NCI-H146 treated with DMSO at 0.1 percent for 48 hours (cell line): ENCODE measurements around the gene OXSR1.
"Not testable (repeated sequence)": the region's sequence is repeated elsewhere in the genome, so short reads cannot be mapped to it uniquely, and the experiment has no call there.

ENCODE experiments used
- DNase-seq: peaks from one replicate; lab custom pipeline; 2025; ENCODE audit not compliant: unreplicated experiment; lab: John Stamatoyannopoulos, UW

OXSR1 gene

DNA sequence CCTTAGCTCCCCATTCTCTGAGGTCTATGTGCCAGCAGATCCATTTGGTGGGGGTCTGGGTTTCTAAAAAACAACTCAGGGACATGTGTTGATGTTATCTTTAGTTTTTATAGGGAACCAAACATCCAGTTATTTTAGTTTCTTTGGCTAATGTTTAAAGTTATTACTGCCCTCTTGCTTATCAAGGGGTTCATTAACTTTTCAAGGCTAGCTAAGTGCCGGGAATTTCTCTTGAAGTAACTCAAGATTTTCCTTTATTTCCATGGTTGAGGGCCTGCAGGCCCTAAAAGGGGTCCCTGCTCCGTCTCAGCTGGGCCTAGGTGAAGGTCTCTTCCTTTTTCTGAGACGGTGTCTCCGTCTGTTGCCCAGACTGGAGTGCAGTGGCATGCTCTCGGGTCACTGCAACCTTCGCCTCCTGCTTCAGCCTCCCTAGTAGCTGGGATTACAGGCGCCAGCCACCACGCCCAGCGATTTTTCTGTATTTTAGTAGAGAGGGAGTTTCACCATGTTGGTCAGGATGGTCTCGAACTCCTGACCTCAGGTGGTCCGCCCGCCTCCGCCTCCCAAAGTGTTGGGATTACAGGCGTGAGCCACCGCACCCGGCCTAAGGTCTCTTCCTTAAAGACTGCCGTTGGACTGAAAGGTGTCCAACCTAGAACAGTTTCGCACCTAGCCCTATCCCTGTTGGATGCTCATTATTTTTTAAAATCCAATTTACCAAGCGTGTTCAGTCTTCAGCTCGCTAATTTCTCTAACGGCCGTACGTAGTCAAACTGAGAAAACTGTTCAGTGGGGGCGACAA is 1.3 kb upstream of the OXSR1 start:
- DNase-seq = no peak

DNA sequence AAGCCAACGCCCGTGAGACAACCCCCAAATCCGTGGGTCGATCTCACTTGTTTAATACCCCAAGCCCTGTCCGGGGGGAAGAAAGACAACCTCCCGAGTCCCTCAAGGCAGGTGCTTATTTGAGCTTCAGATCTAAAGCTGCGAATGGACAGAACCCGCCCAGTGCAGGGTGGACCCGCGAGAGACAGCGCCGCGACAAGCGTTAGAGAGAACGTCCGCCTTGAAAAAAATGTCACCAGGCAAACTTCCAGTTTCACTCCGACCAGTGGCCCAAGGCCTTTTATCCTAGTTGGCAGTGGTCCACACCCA is 740 bp upstream of the OXSR1 start:
- DNase-seq = no peak

DNA sequence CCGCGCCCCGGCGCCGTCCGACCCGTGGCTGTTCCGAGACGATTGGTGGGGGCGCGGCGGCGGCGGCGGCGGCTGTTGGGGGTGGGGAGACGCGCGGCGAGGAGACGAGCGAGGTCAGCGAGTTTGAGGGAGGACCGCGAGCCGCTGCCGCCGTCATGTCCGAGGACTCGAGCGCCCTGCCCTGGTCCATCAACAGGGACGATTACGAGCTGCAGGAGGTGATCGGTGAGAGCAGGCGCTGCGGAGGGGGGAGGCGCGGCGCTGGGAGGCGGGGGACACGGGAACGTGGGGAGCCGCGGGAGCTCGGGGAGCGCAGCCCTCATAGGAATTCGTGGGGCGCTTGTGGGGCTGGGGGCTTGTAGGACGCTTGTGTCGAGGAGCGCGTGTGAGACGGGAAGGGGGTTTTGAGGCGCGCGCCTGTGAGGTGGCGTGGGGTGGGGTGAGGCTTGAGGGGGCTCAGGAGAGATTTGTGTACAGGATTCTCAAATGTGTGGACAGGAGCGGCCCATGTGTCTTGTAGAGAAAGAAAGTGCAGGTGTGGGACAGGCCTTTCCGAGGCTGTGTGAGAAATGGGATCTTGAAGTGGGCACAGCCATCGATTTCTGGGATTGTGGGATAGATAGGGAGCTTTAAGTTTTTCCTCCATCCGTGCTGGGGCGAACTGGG is 518 bp downstream of the OXSR1 start:
- peak; percentile 38 for DNase-seq

DNA sequence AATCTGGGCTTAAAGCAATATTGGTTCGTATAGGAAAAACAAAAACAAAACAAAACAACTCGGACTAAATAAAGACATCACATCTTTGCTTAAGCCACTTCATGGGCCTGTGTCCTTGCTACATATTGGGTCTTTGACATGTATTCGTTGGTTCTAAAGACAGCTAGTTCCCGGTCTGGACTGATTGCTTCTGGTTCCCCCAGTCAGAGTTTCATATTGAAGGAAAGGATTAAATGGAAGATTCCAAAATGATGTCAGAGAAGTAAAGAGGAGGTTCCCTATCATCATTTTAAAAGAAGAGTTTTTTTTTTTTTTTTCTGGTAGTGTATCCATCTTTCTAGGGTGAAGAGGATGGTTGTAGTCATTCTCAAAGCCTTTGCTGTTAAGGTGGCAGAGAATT is 2.3 kb downstream of the OXSR1 start:
- DNase-seq = no peak

DNA sequence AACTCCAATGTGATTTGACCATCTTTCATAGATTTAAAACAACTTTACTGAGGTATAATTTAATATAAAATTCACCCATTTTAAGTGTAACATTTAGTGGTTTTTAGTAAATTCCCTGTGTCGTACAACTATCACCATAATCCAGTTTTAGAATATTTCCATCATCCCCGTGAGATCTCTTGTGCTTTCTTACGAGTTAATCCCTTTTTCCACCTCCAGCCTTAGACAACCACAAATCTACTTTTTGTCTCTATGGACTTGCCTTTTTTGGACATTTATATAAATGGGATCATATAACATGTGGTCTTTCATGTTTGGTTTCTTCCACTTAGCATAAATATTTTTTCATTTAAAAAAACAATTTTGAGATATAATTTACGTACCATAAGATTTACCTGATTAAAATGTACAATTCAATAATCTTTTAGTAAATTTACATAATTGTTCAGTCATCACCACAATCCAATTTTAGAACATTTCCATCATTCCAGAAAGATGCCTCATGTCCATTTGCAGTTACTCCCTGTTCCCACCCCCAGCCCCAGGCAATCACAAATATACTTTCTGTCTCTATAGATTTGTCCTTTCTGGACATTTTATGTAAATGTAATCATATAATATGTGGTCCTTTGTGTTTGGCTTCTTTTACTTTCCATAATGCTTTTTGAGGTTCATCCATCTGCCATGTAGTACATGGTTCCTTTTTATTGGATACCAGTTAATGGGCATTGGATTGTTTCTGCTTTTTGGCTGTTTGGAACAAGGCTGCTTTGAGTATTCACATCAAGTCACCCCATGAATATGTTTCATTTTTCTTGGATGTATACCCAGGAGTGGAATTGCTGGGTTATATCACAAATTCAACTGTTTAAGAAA is 3.1 kb downstream of the OXSR1 start:
- no peak for DNase-seq

DNA sequence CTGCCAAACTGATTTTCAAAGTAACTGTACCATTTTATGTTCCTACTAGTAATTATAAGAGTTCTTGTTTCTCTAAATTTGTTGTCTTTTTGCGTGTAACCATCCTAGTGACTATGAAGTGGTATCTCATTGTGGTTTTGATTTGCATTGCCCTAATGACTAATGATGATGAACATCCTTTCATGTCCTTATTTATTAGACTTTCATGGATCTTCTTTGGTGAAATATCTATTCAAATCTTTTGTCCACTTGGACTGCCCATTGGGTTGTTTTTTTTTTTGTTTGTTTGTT is 3.6 kb downstream of the OXSR1 start:
- DNase-seq = no peak

DNA sequence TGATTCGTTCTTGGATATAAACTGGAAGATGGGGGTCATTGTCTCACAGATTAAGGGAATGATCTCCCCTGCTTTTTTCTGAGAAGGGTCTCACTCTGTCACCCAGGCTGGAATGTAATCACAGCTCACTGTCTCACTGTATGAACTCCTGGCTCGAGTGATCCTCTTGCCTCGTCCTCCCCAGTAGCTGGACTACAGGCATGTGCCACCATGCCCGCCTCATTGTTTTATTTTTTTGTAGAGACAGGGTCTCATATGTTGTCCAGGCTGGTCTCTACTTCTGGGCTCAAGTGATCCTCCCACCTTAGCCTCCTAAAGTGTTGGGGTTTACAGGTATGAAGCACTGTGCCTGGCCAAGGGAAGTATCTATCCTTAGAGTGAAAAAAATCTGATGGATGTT is 5.4 kb downstream of the OXSR1 start:
- no peak for DNase-seq

DNA sequence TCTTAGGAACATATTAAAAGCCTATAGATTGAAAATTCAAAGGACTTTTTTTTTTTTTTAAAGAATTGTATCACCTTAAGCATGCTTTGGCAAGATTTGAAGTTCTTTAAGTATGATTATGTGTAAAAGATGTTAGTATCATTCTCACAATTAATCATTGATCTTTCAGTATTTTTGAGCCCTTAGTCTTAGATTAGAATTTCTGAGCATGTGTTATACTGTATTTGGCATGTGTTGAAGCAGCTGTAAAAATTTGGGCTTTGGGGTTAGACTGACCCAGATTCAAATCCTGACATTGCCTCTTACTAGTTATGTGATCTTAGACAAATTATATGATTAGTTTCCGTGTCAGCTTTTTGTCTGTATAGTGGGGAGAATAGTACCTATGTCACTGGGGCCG is 6.3 kb downstream of the OXSR1 start:
- DNase-seq = no peak

DNA sequence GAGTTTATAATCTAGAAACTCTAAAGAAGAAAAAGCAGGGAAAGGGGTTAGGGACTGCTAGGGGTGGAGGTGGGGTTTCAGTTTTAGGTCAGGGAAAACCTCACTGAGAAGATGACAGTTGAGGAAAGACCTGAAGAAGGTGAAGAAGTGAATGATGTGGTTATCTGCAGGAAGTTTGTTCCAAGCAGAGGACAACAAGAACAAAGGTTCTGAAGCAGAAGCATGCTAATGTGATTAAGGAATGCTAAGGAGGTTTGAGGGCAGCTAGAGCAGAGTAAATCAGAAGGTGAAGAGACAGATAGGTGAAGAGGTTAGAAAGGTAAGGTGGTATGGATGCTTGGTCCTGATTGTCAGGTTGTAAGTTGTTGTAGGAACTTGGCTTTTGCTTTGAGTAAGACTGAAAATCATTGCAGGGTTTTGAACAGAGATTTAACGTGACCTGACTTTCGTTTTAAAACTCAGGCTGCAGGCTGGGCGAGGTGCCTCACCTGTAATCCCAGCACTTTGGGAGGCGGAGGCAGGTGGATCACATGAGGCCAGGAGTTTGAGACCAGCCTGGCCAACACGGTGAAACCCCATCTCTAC is 8.6 kb downstream of the OXSR1 start:
- no peak for DNase-seq

DNA sequence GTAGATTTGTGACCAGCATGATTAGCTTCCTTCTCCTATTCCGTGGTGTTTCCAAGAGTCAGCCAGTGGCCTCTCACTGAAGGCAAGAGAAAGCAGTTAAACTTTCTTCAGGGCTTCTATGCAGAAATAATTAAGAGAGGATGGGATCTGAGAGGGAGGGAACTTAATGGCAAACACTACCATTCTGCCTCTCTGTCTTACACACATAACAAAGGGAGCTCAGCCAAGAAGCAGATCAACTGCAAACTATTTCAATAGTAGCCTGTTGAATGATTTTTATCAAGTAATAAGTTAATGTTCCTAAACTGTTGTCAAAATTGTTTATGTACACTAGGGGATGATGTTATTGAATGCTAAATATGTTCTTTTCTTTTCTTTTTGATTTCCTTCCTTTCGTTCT is 11.8 kb downstream of the OXSR1 start:
- no peak for DNase-seq

DNA sequence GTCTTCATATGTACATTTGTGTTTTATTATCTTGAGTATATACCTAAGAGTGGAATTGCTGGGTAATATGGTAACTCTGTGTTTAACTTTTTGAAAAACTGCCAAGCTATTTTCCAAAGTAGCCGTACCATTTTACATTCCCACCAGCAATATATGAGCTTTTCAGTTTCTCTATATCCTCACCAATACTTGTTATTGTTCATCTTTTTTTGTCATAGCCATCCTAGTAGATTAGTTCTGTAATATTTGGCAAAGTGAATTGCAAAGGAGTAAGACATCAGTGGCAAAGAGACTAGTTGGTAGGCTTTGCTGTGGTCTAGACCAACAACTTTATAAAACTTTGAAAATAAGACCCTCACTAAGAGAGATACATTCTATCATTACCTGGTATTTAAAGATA is 21.4 kb downstream of the OXSR1 start:
- no peak for DNase-seq

DNA sequence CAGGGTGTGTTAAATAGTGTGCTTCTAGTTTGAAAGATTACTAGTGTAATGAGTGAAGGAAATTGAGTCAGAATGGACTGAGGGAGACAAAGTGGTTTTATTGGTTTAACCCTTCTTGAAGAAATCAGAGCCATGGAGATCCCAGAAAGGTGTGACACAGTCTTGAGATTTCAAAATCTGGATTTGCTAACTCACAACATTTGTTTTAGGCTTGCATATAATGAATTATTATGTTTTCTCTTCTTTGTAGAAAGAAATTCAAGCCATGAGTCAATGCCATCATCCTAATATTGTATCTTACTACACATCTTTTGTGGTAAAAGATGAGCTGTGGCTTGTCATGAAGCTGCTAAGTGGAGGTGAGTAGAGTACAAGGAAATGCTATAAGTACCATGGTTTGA is 25.1 kb downstream of the OXSR1 start:
- no peak for DNase-seq

DNA sequence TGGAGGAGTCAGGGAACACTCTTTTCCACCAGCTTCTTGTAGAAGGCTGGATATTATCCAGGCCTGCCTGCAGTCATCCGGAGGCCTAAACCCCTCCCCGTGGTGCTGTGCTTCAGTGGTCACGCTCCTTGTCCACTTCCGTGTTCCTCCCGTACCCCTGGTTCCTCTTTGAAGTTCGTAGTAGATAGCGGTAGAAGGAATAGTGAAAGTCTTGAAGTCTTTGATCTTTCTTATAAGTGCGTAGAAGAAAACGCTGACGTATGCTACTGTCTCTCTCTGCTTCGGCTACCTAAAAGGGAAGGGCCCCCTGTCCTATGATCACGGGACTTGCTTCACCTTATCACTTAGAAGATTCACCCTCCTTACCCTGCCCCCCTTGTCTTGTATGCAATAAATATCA is 37.6 kb downstream of the OXSR1 start:
- not testable (repeated sequence) for DNase-seq

DNA sequence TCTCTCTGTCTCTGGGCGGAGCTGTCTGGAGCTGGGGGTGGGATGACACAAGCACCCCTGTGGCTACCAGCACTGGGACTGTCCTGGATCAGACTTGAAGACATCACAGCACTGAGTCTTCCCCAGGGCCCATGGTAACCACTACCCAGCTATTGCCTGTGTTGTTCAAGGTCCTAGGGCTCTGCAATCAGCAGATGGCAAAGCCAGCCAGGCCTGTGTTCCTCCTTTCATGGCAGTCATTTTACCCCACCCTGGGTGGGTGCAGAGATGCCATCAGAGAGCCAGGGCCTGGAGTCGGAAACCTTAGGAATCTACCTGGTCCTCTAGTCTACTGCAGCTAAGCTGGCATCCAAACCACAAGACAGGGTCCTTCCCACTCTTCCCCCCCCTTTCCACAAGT is 38.4 kb downstream of the OXSR1 start:
- no peak for DNase-seq

DNA sequence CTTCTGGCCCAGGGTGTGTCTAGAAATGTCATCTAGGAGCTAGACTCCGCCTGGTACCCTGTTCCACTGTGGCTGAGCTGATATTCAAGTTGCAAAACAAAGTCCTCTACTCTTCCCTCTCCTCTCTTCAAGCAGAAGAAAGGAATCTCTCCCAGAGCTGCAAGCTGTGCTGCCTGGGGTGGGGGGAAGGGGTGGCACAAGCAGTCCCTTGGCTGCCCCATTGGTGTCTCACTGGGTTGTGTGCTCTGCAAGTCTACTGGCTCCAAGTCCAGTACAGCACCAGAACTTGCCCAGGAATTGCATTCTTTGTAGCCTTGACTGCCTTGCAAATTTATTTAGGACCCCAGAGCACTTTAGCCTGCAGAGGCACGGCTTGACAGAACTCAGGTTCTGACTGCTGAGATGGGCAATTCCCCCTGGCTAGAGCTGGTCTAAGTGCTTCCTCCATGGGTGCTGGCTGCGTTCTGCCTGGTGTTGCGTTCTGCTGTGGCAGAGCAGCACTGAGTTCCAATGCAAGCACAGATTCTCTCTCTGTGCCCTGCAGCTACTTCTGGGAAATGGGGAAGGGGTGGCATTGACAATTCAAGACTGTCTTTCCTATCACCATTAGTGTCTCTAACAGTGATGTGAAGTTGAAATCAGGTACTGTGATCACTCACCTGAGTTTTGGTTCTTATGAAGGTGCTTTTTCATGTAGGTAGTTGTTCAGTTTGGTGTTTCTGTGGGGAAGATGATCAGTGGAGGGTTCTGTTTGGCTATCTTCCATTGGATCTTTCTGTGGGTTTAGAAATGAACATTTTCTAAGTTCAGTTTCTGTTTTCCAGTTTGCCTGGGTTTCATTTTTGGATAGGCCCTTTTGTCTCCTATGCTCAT is 39.5 kb downstream of the OXSR1 start:
- DNase-seq = no peak

DNA sequence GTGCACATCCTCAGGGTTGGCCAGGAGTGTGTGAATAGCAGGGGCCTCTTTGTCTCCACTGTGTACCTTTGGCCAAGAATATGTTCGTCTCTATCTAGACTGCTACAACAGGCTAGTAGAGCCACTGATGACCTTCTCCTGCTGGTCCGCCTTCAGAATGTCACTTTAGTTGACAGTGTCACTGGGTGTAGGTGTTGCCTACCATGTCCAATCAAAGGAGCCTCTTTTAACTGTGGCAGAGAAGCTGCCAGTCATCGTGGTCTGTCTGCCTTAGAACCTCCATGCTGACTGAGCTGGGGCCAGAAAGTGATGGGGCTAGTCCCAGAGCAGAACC is 40.1 kb downstream of the OXSR1 start:
- no peak for DNase-seq

DNA sequence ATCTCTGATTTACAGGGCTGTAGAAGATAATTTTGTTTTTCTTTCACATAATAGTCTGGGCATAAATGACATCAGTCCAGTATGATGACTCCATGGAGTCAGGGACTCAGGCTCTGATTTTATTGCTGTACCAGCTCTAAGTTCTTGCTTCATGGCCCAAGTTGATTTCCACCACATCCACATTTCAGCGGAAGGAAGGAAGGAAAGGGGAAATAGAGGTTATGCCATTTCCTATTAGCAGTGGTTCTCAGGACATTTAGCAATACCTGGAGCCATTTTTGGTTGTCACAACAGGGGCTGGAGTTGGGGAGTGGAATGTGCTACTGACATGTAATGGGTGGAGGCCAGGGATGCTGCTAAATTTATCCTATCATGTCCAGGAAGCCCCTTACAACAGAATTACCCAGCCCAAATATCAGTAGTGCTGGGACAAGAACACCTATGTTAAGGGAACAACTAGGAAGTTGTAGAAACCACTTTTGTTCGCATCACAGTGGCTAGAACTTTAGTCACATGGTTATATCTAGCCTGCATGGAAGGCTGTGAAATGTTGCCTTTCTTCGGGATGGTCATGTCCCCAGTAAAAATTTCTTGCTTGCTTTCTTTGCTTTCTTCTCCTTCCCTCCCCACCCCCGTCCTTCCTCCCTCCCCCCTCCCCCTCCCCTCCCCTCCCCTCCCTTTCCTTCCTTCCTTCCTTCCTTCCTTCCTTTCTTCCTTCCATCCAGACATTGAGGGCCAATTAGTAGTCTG is 42.1 kb downstream of the OXSR1 start:
- no peak for DNase-seq

DNA sequence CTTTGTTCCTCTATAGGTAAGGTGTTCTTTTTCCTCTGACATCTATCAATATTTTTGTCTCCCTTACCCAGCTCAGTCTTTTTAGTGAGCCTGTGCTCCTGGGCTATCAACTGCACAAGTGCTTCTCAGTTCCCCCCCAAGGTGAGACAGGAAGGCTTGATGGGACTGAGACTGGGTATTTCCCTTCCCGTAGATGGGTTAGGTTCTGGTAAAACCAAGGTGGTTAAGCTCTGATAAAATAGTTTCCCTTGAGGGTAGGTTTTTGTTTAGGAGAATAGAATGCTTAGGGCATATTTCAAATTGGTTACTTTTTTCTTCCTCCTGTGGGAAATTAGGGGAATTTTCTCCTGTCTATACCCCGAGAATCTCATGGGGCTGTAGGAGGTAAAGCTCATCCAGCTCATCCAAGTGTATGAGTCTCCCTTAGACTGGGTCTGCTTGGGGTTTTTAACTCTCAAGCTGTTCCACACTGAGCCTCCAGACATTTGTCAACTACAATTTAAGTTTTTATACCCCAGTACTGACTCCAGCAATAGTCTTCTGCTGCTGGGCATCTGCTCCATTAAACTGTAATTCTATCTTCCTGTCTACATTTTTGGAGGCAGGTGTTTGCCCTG is 44.9 kb downstream of the OXSR1 start:
- no peak for DNase-seq

DNA sequence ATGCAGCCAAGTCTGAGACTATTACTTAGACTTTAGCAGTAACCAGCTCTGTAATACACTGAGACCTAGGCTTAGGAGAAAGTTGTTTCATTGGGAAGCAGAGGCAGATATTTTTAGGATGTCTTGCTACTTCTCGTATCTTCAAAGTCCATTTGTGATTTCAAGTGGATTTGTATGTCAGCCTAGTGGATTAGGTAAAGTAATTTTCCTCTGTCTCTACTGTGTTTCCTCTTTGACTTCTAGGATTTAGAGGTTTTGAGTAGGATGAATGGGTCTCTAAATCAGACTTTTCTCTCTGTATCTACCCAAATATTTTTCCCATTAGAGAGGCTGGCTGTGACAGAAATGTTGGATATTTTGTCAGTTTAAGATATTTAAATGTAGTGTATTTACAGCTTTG is 46.8 kb downstream of the OXSR1 start:
- no peak for DNase-seq

DNA sequence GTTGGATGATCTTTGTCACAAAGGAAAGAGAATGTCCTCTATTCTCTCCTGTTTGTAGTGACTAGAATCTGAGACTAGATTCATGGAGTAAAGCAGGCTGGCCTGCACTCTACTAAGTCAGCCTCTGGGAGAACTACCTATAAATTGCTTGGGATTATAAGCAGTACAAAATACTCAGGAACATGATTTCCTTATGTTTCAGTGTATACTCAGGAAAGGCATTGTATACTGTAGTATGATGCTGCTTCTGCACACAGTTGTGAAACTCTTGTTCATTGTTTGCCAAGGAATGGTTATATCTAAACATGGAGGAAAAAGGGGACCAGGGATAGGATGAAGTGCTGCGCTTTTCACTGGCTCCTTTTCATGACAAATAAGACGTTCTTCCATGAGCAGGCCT is 49.2 kb downstream of the OXSR1 start:
- DNase-seq = no peak
